Measurements from ENCODE around the gene IRAK2. TPM values are rescaled to one million over a fixed set of nuclear protein-coding genes. Genes with fewer than 3 reads are reported as not detected.

Gene IRAK2
- total RNA-seq, 3 donors from 2014 or later (not counting 1 experiment from before 2014, with no cell fraction given), result 10.4 to 28.2 (median 10.9) TPM

DNA sequence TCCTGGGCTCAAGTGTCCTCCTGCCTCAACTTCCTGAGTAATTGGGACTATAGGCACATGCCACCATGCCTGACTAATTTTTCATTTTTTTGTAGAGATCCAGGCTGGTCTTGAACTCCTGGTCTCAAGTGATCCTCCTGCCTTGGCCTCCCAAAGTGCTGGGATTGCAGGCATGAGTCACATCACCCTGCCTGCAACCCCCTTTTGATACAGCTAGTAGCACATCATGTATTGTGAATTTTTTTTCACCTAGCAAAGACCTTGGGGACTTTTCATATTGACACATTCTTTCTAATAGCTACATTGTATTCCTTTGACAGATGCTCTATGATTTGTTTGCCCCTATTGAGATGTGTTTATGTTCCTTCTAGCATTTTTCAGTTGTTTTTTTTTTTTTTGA is 14.2 kb downstream of the IRAK2 start:
- H3K9me3 Mint-ChIP-seq, result no peaks in the 10 kb centered on the region
- no peaks in the 10 kb centered on the region for H3K27me3 Mint-ChIP-seq (ENCODE audit: low read depth in 2 of 2)
- Histone ChIP-seq H3K4me3 (ENCODE audit: low read length) (no peak overlapping the region), H3K9me3 (ENCODE audit: control insufficient read depth, insufficient read depth, low read length) (no peaks in the 10 kb centered on the region), H3K4me1 (ENCODE audit: control insufficient read depth, insufficient read depth, low read length) (peaks cover 39% of the 10 kb centered on the region), H3K27me3 (ENCODE audit: control insufficient read depth, insufficient read depth, low read length) (no peaks in the 10 kb centered on the region), H3K27ac (ENCODE audit: low read length) (no peak overlapping the region), H3K36me3 (ENCODE audit: control insufficient read depth, insufficient read depth, low read length) (peaks cover 25% of the 10 kb centered on the region)
- H3K4me1 Mint-ChIP-seq, result peaks cover 25 to 31% of the 10 kb centered on the region in 2 donors
- no peaks in the 10 kb centered on the region for H3K36me3 Mint-ChIP-seq
- ATAC-seq, result peak in 2 of 3 donors; percentile 26 to 38
- peak overlapping the region; percentile 19 to 83 for H3K27ac Mint-ChIP-seq
- no peak overlapping the region for H3K4me3 Mint-ChIP-seq
- intact Hi-C loops (cut with micrococcal nuclease), result no loop called here
- TF ChIP-seq, protein P1, sequence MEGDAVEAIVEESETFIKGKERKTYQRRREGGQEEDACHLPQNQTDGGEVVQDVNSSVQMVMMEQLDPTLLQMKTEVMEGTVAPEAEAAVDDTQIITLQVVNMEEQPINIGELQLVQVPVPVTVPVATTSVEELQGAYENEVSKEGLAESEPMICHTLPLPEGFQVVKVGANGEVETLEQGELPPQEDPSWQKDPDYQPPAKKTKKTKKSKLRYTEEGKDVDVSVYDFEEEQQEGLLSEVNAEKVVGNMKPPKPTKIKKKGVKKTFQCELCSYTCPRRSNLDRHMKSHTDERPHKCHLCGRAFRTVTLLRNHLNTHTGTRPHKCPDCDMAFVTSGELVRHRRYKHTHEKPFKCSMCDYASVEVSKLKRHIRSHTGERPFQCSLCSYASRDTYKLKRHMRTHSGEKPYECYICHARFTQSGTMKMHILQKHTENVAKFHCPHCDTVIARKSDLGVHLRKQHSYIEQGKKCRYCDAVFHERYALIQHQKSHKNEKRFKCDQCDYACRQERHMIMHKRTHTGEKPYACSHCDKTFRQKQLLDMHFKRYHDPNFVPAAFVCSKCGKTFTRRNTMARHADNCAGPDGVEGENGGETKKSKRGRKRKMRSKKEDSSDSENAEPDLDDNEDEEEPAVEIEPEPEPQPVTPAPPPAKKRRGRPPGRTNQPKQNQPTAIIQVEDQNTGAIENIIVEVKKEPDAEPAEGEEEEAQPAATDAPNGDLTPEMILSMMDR (IDR thresholded peaks at IDR 0.05), result no peak
- no peak for DNase-seq

DNA sequence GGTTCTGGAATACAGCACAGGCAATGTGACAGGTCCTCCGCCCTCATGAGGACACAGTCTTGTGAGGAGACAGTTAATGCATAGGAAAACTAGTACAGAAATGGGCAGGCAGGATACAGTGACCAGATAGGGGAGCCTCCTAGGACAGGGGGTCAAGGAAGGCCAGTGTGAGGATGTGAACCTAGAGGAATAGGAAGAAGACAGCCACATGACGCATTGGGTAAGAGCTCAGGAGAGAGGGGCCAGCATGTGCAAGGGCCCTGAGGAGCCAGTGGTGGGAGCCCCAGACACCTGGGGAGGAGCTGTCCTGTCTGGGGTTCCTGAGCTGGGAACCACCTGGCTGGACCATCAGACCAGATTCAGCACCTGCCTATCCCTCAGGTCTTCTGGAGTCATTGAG is 15.6 kb downstream of the IRAK2 start:
- peaks cover 30 to 34% of the 10 kb centered on the region in 2 donors for H3K4me1 Mint-ChIP-seq
- H3K9me3 Mint-ChIP-seq, result no peaks in the 10 kb centered on the region
- no peaks in the 10 kb centered on the region for H3K36me3 Mint-ChIP-seq
- DNase-seq (no peak), ATAC-seq (no peak)
- WGBS (ENCODE audit: insufficient coverage), result 95% methylated on average over 2 of the region's 2 CpGs
- Histone ChIP-seq H3K27ac (ENCODE audit: low read length) (no peak overlapping the region), H3K4me3 (ENCODE audit: low read length) (no peak overlapping the region), H3K27me3 (ENCODE audit: control insufficient read depth, insufficient read depth, low read length) (no peaks in the 10 kb centered on the region), H3K36me3 (ENCODE audit: control insufficient read depth, insufficient read depth, low read length) (peaks cover 29% of the 10 kb centered on the region), H3K9me3 (ENCODE audit: control insufficient read depth, insufficient read depth, low read length) (no peaks in the 10 kb centered on the region), H3K4me1 (ENCODE audit: control insufficient read depth, insufficient read depth, low read length) (peaks cover 51% of the 10 kb centered on the region)
- no peak overlapping the region for H3K4me3 Mint-ChIP-seq
- TF ChIP-seq, protein P1 (IDR thresholded peaks at IDR 0.05), result no peak
- peak overlapping the region; percentile 35 to 83 for H3K27ac Mint-ChIP-seq
- H3K27me3 Mint-ChIP-seq (ENCODE audit: low read depth in 2 of 2), result no peaks in the 10 kb centered on the region
- intact Hi-C loops (cut with micrococcal nuclease), result loop anchor here (2.0 kb wide), 1 partner anchor 15 kb away; no protein-coding TSS in a partner anchor

DNA sequence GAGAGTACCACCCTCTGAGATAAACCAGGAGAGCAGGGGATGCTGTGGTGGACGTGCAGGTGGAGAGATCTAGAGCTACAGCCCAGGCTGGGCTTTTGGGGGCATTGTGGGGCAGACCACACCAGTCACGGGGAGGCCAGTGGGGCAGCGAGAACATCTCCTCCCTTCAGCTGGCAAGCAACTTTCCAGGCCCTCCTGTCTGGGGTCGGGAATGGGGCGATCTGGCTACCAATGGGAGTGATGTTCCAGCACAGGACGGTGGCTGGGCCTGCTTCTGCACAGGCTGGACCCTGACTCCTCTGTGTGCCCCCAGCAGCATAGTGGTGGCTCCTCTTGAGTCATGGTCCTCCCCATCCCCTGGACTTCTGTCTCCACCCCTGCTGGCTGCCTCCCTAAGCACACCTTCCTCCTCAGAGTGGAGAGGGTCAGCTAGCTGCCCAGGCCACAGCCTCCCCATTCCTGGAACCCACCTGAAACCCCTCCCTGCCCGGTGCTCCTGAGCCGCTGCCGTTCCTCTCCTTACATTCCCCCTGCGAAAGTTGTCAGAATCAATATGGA is 16.1 kb downstream of the IRAK2 start:
- peak overlapping the region; percentile 72 for H3K4me3 Mint-ChIP-seq
- DNase-seq, result no peak
- H3K27ac ChIP-seq (ENCODE audit: low read length), result no peak overlapping the region
- H3K9me3 Mint-ChIP-seq, result no peaks in the 10 kb centered on the region
- peaks cover 29% of the 10 kb centered on the region for H3K36me3 ChIP-seq (ENCODE audit: control insufficient read depth, insufficient read depth, low read length)
- no peaks in the 10 kb centered on the region for H3K9me3 ChIP-seq (ENCODE audit: control insufficient read depth, insufficient read depth, low read length)
- ATAC-seq, result no peak
- no peaks in the 10 kb centered on the region for H3K36me3 Mint-ChIP-seq
- no peaks in the 10 kb centered on the region for H3K27me3 Mint-ChIP-seq (ENCODE audit: low read depth in 2 of 2)
- H3K4me1 Mint-ChIP-seq, result peaks cover 34 to 38% of the 10 kb centered on the region in 2 donors
- peak overlapping the region; percentile 79 to 83 for H3K27ac Mint-ChIP-seq
- TF ChIP-seq, protein P1 (IDR thresholded peaks at IDR 0.05), result no peak
- intact Hi-C loops (cut with micrococcal nuclease), result loop anchor here (2.0 kb wide), 1 partner anchor 14 kb away; no protein-coding TSS in a partner anchor
- H3K4me3 ChIP-seq (ENCODE audit: low read length), result no peak overlapping the region
- WGBS (ENCODE audit: insufficient coverage), result 88% methylated on average over 6 of the region's 10 CpGs
- peaks cover 55% of the 10 kb centered on the region for H3K4me1 ChIP-seq (ENCODE audit: control insufficient read depth, insufficient read depth, low read length)
- no peaks in the 10 kb centered on the region for H3K27me3 ChIP-seq (ENCODE audit: control insufficient read depth, insufficient read depth, low read length)

DNA sequence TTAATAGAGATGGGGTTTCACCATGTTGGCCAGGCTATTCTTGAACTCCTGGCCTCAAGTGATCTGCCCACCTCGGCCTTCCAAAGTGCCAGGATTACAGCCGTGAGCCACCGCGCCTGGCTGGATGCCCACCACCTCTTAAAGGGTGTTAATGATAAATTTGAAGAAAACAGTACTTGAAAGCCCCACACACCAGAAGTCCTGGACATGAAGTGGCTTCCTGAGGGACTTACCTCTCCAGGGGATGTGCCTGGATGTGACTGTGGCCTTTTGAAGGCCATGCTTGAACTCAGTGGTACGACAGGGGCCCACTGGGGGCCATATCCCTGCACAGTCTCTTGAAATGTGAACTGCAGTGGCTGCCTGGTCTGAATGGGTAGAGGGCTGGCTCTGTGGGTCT is 18.2 kb downstream of the IRAK2 start:
- Mint-ChIP-seq H3K9me3 (no peaks in the 10 kb centered on the region), H3K4me3 (no peak overlapping the region), H3K36me3 (no peaks in the 10 kb centered on the region), H3K4me1 (peaks cover 55 to 59% of the 10 kb centered on the region in 2 donors), H3K27ac (peak overlapping the region in 1 of 2 donors; percentile 96), H3K27me3 (ENCODE audit: low read depth in 2 of 2) (no peaks in the 10 kb centered on the region)
- H3K36me3 ChIP-seq (ENCODE audit: control insufficient read depth, insufficient read depth, low read length), result peaks cover 21% of the 10 kb centered on the region
- 98% methylated on average over 5 of the region's 5 CpGs for WGBS (ENCODE audit: insufficient coverage)
- H3K27me3 ChIP-seq (ENCODE audit: control insufficient read depth, insufficient read depth, low read length), result no peaks in the 10 kb centered on the region
- intact Hi-C loops (cut with micrococcal nuclease), result no loop called here
- no peak for ATAC-seq
- H3K4me3 ChIP-seq (ENCODE audit: low read length), result no peak overlapping the region
- no peaks in the 10 kb centered on the region for H3K9me3 ChIP-seq (ENCODE audit: control insufficient read depth, insufficient read depth, low read length)
- TF ChIP-seq, protein P1 (IDR thresholded peaks at IDR 0.05), result no peak
- no peak for DNase-seq
- peaks cover 75% of the 10 kb centered on the region for H3K4me1 ChIP-seq (ENCODE audit: control insufficient read depth, insufficient read depth, low read length)
- peak overlapping the region; percentile 14 for H3K27ac ChIP-seq (ENCODE audit: low read length)

Measured in natural killer cell (primary cell).